H1 (cell line): ENCODE data around the gene CFAP74. TPM values are rescaled to one million over a fixed set of nuclear protein-coding genes. Genes with fewer than 3 reads are reported as not detected.
A peak's percentile ranks its signal among the peaks of the same experiment; 100 is the strongest.

Source experiments
- CTCF ChIA-PET: fragments of 300-600 bp; sonication (Branson Sonifier 250); formaldehyde crosslinking; loops from one replicate; lab custom pipeline; 2021; ENCODE audit not compliant: partially characterized antibody; lab: Charles Lee
- POLR2A ChIA-PET: fragments of 300-600 bp; sonication (Branson Sonifier 250); formaldehyde crosslinking; loops from one replicate; lab custom pipeline; 2021; ENCODE audit warnings: inconsistent platforms; ENCODE audit not compliant: partially characterized antibody; lab: Charles Lee
- DNase-seq, 2 experiments: peaks; one replicate each; pipeline versions ENCODE4 v3.0.0 to v3.0.0-alpha.2; 2010 to 2022; ENCODE audit warnings: low spot score in 2 of 2, low read depth in 1 of 2, mixed read lengths in 1 of 2
- FAIRE-seq: peaks from 2 replicates; lab custom pipeline; 2011; peaks lifted over from hg19 to GRCh38; lab: Jason Lieb, UNC
- H2AFZ ChIP-seq: 2 replicates; pipeline ENCODE4 v1.8.1; 2012; ENCODE audit warnings: low read length, inconsistent platforms
- H2AK5ac ChIP-seq: 2 replicates; pipeline ENCODE4 v1.6.1; 2013; ENCODE audit warnings: low read depth, low read length
- H2BK120ac ChIP-seq: replicated peaks from 2 replicates; pipeline ENCODE3; 2013; ENCODE audit warnings: low read depth, low read length, inconsistent platforms
- H2BK12ac ChIP-seq: 2 replicates; pipeline ENCODE4 v1.6.1; 2013; ENCODE audit warnings: low read depth, low read length
- H2BK15ac ChIP-seq: 2 replicates; pipeline ENCODE4 v1.6.1; 2013; ENCODE audit warnings: low read length
- H2BK20ac ChIP-seq: 2 replicates; pipeline ENCODE4 v1.6.1; 2013; ENCODE audit warnings: low read length
- H2BK5ac ChIP-seq: 2 replicates; pipeline ENCODE4 v1.6.1; 2013; ENCODE audit warnings: low read depth, low read length
- H3K14ac ChIP-seq: 2 replicates; pipeline ENCODE4 v1.6.1; 2013; ENCODE audit warnings: inconsistent platforms; ENCODE audit not compliant: insufficient read length
- H3K18ac ChIP-seq: 2 replicates; pipeline ENCODE4 v1.6.1; 2013; ENCODE audit warnings: low read length; ENCODE audit errors: extremely low read depth
- H3K23ac ChIP-seq: 2 replicates; pipeline ENCODE4 v1.6.1; 2013; ENCODE audit warnings: inconsistent platforms; ENCODE audit not compliant: insufficient read length
- H3K23me2 ChIP-seq: 2 replicates; pipeline ENCODE4 v1.6.1; 2013; ENCODE audit warnings: low read depth, low read length
- H3K27ac ChIP-seq: 2 replicates; pipeline ENCODE4 v1.6.1; 2011; ENCODE audit warnings: low read depth, low read length, inconsistent platforms
- H3K27me3 ChIP-seq, 4 experiments: replicated peaks in 1 of 4; 1 replicate in 1 of 4; 2 replicates in 3 of 4; pipeline versions ENCODE4 v1.6.1 to v1.8.1; 2011 to 2013; ENCODE audit warnings: low read length in 3 of 4, mild to moderate bottlenecking in 3 of 4, inconsistent platforms in 2 of 4, mixed read lengths in 2 of 4, moderate library complexity in 1 of 4; ENCODE audit not compliant: control insufficient read depth in 3 of 4, insufficient read depth in 3 of 4; ENCODE audit errors: extremely low read depth in 1 of 4
- H3K36me3 ChIP-seq, 4 experiments: 2 replicates each; pipeline versions ENCODE4 v1.6.1 to v1.8.1; 2011 to 2013; ENCODE audit warnings: mild to moderate bottlenecking in 4 of 4, low read length in 3 of 4, moderate library complexity in 2 of 4, control low read depth in 1 of 4, inconsistent platforms in 1 of 4; ENCODE audit not compliant: insufficient read depth in 4 of 4, control insufficient read depth in 2 of 4
- H3K4ac ChIP-seq: replicated peaks from 2 replicates; pipeline ENCODE3; 2013; ENCODE audit warnings: low read length, low read depth, mixed read lengths, inconsistent platforms; ENCODE audit not compliant: insufficient read length
- H3K4me1 ChIP-seq, 4 experiments: replicated peaks in 1 of 4; 1 replicate in 1 of 4; 2 replicates in 3 of 4; pipeline versions ENCODE4 v1.6.1 to v1.8.1; 2011 to 2013; ENCODE audit warnings: low read length in 3 of 4, inconsistent platforms in 2 of 4, mixed read lengths in 1 of 4; ENCODE audit not compliant: insufficient read depth in 4 of 4, control insufficient read depth in 3 of 4
- H3K4me2 ChIP-seq, 2 experiments: 2 replicates each; pipeline versions ENCODE4 v1.6.1 to v1.8.1; 2011 to 2013; ENCODE audit warnings: low read depth in 2 of 2, low read length in 2 of 2, control low read depth in 1 of 2, inconsistent platforms in 1 of 2, mild to moderate bottlenecking in 1 of 2; ENCODE audit not compliant: insufficient read depth in 1 of 2
- H3K4me3 ChIP-seq, 4 experiments: fragments of 200-600, 300-600 bp in 1 of 4; sonication (generic), shearing (Covaris generic), sonication (Bioruptor Twin) in 1 of 4; 2 replicates each; pipeline versions ENCODE4 v1.5.1 to v1.8.1; 2011 to 2016; ENCODE audit warnings: low read length in 4 of 4, low read depth in 3 of 4, control low read depth in 2 of 4, inconsistent platforms in 2 of 4, mild to moderate bottlenecking in 2 of 4, mixed read lengths in 1 of 4, moderate library complexity in 1 of 4; ENCODE audit not compliant: insufficient read depth in 2 of 4; ENCODE audit errors: extremely low read depth in 1 of 4
- H3K56ac ChIP-seq: replicated peaks from 2 replicates; pipeline ENCODE3; 2013; ENCODE audit warnings: low read depth, mild to moderate bottlenecking, mixed read lengths, low read length, inconsistent platforms; ENCODE audit not compliant: insufficient read length
- H3K79me1 ChIP-seq: 2 replicates; pipeline ENCODE4 v1.6.1; 2013; ENCODE audit warnings: low read depth, low read length, control low read depth
- H3K79me2 ChIP-seq, 2 experiments: 2 replicates each; pipeline versions ENCODE4 v1.6.1 to v1.8.1; 2012 to 2013; ENCODE audit warnings: low read length in 2 of 2, mild to moderate bottlenecking in 2 of 2, inconsistent platforms in 1 of 2; ENCODE audit not compliant: insufficient read depth in 2 of 2, control insufficient read depth in 1 of 2
- H3K9ac ChIP-seq, 4 experiments: replicated peaks in 1 of 4; 1 replicate in 1 of 4; 2 replicates in 3 of 4; pipeline versions ENCODE4 v1.6.1 to v1.8.1; 2011 to 2013; ENCODE audit warnings: low read depth in 3 of 4, low read length in 3 of 4, control low read depth in 2 of 4, mild to moderate bottlenecking in 2 of 4, moderate library complexity in 2 of 4, inconsistent platforms in 1 of 4; ENCODE audit errors: extremely low read depth in 1 of 4
- H3K9me3 ChIP-seq, 2 experiments: 2 replicates each; pipeline versions ENCODE4 v1.6.1 to v1.8.1; 2012 to 2013; ENCODE audit warnings: mild to moderate bottlenecking in 2 of 2, moderate library complexity in 2 of 2, control low read depth in 1 of 2, inconsistent platforms in 1 of 2, low read depth in 1 of 2, low read length in 1 of 2, mixed read lengths in 1 of 2; ENCODE audit not compliant: insufficient read depth in 2 of 2
- H4K20me1 ChIP-seq, 2 experiments: replicated peaks in 1 of 2; 2 replicates each; pipeline versions ENCODE3 to v1.8.1; 2011 to 2013; ENCODE audit warnings: inconsistent platforms in 2 of 2, low read length in 2 of 2, mild to moderate bottlenecking in 1 of 2; ENCODE audit not compliant: insufficient read depth in 2 of 2, control insufficient read depth in 1 of 2
- H4K5ac ChIP-seq: 2 replicates; pipeline ENCODE4 v1.6.1; 2013; ENCODE audit warnings: low read length, low read depth, mixed read lengths, inconsistent platforms; ENCODE audit not compliant: insufficient read length
- H4K8ac ChIP-seq: 2 replicates; pipeline ENCODE4 v1.8.0; 2013; ENCODE audit warnings: mild to moderate bottlenecking, moderate library complexity, low read length, inconsistent platforms; ENCODE audit not compliant: insufficient read depth; ENCODE audit errors: extremely low read depth
- H4K91ac ChIP-seq: replicated peaks from 2 replicates; pipeline ENCODE3; 2013; ENCODE audit warnings: low read length, mixed read lengths, inconsistent platforms; ENCODE audit not compliant: insufficient read length
- RXRA ChIP-seq: IDR thresholded peaks from 2 replicates; pipeline ENCODE4 v1.6.1; 2011; ENCODE audit warnings: low read depth, mild to moderate bottlenecking, low read length, moderate library complexity; ENCODE audit not compliant: insufficient read depth
- WGBS, 2 experiments: shearing (Covaris generic) in 1 of 2; methylation state at CpG; one replicate each; pipeline versions ENCODE4 v1.1.6 to v1.1.7; 2013 to 2015; ENCODE audit warnings: low lambda C conversion rate in 2 of 2, mixed read lengths in 2 of 2, inconsistent platforms in 1 of 2, low coverage in 1 of 2, missing lambda C conversion rate in 1 of 2; ENCODE audit not compliant: insufficient replicate concordance in 2 of 2, insufficient coverage in 1 of 2, insufficient read length in 1 of 2; ENCODE audit errors: extremely low coverage in 1 of 2, missing lambda C conversion rate in 1 of 2; 5-methylcytosine and 5-hydroxymethylcytosine counted together
- polyA plus RNA-seq, 7 experiments: library from polyadenylated mRNA; depleted of rRNA in 3 of 7; stranded (reverse) in 5 of 7; unstranded in 2 of 7; fragments of >200 nt in 5 of 7; fragments of 200-250 nt in 2 of 7; gene quantifications; 1 replicate in 5 of 7; 2 replicates in 1 of 7; 4 replicates in 1 of 7; pipeline versions ENCODE4 v1.2.1 to v1.2.3, GENCODE V29; 2011 to 2013; ENCODE audit warnings: missing spikeins in 2 of 7, mixed read lengths in 2 of 7
- total RNA-seq: library from RNA; stranded (reverse); fragmentation: NEBNext Ultra II Directional; extraction: Animal tissue kit (Norgen Biotek cat#: 25700); gene quantifications from 2 replicates; pipeline ENCODE4 v1.2.1, GENCODE V29; 2021
- TF ChIP-seq, protein P1 (sequence below): IDR thresholded peaks from 2 replicates; pipeline ENCODE4 v1.6.1; 2012; ENCODE audit warnings: inconsistent platforms

The CFAP74 gene
- total and polyA plus RNA-seq, 2 of the 8 experiments (the other 6 are each of a cell fraction or from before 2014, with no cell fraction given) = 0.09 to 0.20 TPM

DNA sequence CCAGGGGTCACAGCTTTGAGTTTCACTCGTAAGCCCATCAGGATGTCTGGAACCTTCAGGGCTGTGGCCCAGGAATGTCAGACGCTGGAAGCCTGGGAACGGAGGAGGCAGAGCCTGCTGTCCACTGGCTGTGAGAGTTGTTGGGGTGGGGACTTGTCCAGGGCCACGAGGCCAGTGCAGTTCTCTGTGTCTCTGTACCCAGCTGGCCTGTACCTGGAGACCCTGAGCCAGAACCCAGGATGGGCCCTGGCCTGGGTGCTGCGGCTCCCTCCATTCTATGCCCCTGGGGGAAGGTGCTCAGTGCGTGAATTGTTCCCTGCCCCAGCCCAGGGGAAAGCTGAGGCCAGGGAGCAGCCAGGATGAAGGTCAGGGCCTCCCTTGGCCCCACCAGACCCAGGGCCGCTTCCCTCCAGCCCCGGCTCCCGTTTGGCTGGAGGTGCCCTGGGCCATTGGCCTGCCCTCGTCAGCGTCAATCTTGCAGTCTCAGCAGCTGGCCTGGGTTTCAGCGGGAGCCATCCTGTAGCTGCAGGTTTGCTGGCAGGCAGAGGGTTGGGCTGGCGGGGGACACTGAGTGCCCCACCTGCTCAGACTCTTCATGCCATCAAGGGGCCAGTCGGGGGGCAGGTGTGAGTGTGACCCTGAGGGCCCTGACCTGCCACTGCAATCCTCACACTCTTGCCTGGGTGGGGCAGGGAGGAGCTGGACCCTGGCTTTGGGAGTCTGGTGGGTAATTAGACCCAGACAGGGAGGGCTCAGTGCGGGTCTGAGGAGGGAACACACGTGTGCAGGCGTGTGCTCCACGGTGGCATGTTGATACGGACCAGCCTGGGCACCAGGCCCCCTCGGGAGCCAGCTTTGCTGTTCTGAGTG is 89.2 kb downstream of the CFAP74 start:
- Histone ChIP-seq H2BK15ac (peak overlapping the region; percentile 61; the same call in 1 of the 2 replicates), H3K36me3 (no peaks in the 10 kb centered on the region), H3K9ac (no peak overlapping the region), H3K18ac (no peak overlapping the region), H3K23me2 (peaks cover 4% of the 10 kb centered on the region; the same call in 1 of the 2 replicates), H2BK20ac (no peak overlapping the region), H4K5ac (no peak overlapping the region), H3K9me3 (no peaks in the 10 kb centered on the region), H4K8ac (peak overlapping the region; percentile 72; the same call in 1 of the 2 replicates), H3K23ac (no peak overlapping the region), H3K27me3 (no peaks in the 10 kb centered on the region; a peak in 2 of 7 replicates), H3K56ac (no peak overlapping the region), H3K79me2 (no peaks in the 10 kb centered on the region), H3K4me3 (no peak overlapping the region), H3K4me2 (no peak overlapping the region), H3K79me1 (no peaks in the 10 kb centered on the region), H4K20me1 (no peaks in the 10 kb centered on the region), H3K27ac (no peak overlapping the region), H4K91ac (no peak overlapping the region), H2BK12ac (peak overlapping the region; percentile 68; the same call in 1 of the 2 replicates), H3K14ac (no peak overlapping the region), H2BK5ac (peak overlapping the region; percentile 2; the same call in 1 of the 2 replicates), H2AK5ac (0 out of 2 replicates have a peak overlapping the region, but pooled peaks have one; percentile 24), H2AFZ (no peak overlapping the region), H2BK120ac (no peak overlapping the region), H3K4me1 (peaks cover 0 to 14% (median 10%) of the 10 kb centered on the region in 4 experiments; a peak in 6 of 7 replicates), H3K4ac (no peak overlapping the region)
- no peak for DNase-seq
- TF ChIP-seq RXRA = no peak
- TF ChIP-seq, protein P1, sequence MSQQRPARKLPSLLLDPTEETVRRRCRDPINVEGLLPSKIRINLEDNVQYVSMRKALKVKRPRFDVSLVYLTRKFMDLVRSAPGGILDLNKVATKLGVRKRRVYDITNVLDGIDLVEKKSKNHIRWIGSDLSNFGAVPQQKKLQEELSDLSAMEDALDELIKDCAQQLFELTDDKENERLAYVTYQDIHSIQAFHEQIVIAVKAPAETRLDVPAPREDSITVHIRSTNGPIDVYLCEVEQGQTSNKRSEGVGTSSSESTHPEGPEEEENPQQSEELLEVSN = 0 out of 2 replicates have a peak, but pooled peaks have one; percentile 18
- ChIA-PET POLR2A (interaction anchor here (0.6 to 1.2 kb wide), 4 partner anchors 8 to 289 kb away, joined by 3 read pairs; no protein-coding TSS in a partner anchor), CTCF (interaction anchor here (0.5 to 1.5 kb wide), 6 partner anchors 14 to 132 kb away, joined by 3 to 6 read pairs (median 3); no protein-coding TSS in a partner anchor)
- no peak for FAIRE-seq
- WGBS, 2 experiments = 79% methylated on average over 18 of the region's 20 CpGs; no CpG with 5 or more reads in 1 of the 2 experiments
